ENCODE measurements around the gene SLC25A22.

SLC25A22 gene

GRCh38 chr11:820655-821511, 22.8 kb upstream of the SLC25A22 start:
- DNase-seq (ENCODE audit: low read depth in 2 of 2) = peak; percentile 66 to 70
- peak overlapping the region; percentile 72 to 76 for H3K4me3 ChIP-seq (replicated peaks in 1 of 2; ENCODE audit: low read depth in 2 of 2, low read length in 2 of 2)
- TF ChIP-seq CTCF (IDR thresholded peaks at IDR 0.05; ENCODE audit: low read depth, low read length) = no peak

GRCh38 chr11:819943-820649, 22.0 kb upstream of the SLC25A22 start:
- TF ChIP-seq CTCF (IDR thresholded peaks at IDR 0.05; ENCODE audit: low read depth, low read length) = no peak
- DNase-seq (ENCODE audit: low read depth in 2 of 2) = peak; percentile 65 to 82
- H3K4me3 ChIP-seq (replicated peaks in 1 of 2; ENCODE audit: low read depth in 2 of 2, low read length in 2 of 2) = peak overlapping the region; percentile 72 to 76

GRCh38 chr11:819129-819931, 21.2 kb upstream of the SLC25A22 start:
- DNase-seq (ENCODE audit: low read depth in 2 of 2) = peak; percentile 81 to 92
- peak overlapping the region; percentile 72 to 76 for H3K4me3 ChIP-seq (replicated peaks in 1 of 2; ENCODE audit: low read depth in 2 of 2, low read length in 2 of 2)
- peak; percentile 8 for TF ChIP-seq CTCF (IDR thresholded peaks at IDR 0.05; ENCODE audit: low read depth, low read length)

GRCh38 chr11:818396-819128, 20.5 kb upstream of the SLC25A22 start, which contains the start of gene PNPLA2:
Gene PNPLA2 (plus strand): TSS chr11:818914. CDS start chr11:819719, 805 bp downstream.
- TF ChIP-seq CTCF (IDR thresholded peaks at IDR 0.05; ENCODE audit: low read depth, low read length) = no peak
- DNase-seq (ENCODE audit: low read depth in 2 of 2) = peak; percentile 73 to 75
- peak within 1 kb of the TSS; percentile 72 to 76 for H3K4me3 ChIP-seq (replicated peaks in 1 of 2; ENCODE audit: low read depth in 2 of 2, low read length in 2 of 2)

GRCh38 chr11:816433-816779, 18.3 kb upstream of the SLC25A22 start:
- DNase-seq (ENCODE audit: low read depth in 2 of 2) = no peak
- H3K4me3 ChIP-seq (replicated peaks in 1 of 2; ENCODE audit: low read depth in 2 of 2, low read length in 2 of 2) = no peak overlapping the region
- no peak for TF ChIP-seq CTCF (IDR thresholded peaks at IDR 0.05; ENCODE audit: low read depth, low read length)

All from cardiac fibroblast (primary cell).